HG03558 (cell line): Measurements from ENCODE around the gene MYLIP.
A peak's percentile ranks its signal among the peaks of the same experiment; 100 is the strongest.

Source experiments
- ATAC-seq: cut with Tn5 transposase; IDR thresholded peaks from one replicate; pipeline ENCODE4 v1.9.1; 2021; ENCODE audit warnings: moderate number of reproducible peaks; ENCODE audit not compliant: unreplicated experiment; ENCODE audit errors: extremely low read depth

Gene MYLIP

GRCh38 chr6:16128759-16129622 lies at the start of gene MYLIP:
MYLIP (plus strand) TSS chr6:16129086; CDS start chr6:16129323, 237 bp downstream.
- peak; percentile 39 for ATAC-seq

- ATAC-seq: no peak
These were observed 49.5 kb upstream of the MYLIP start for GRCh38 chr6:16079354-16079753.

- ATAC-seq: no peak
These were observed 48.7 kb upstream of the MYLIP start for GRCh38 chr6:16080204-16080603.

- ATAC-seq: no peak
These were observed 47.6 kb upstream of the MYLIP start for GRCh38 chr6:16081326-16081725.

GRCh38 chr6:16082361-16082760 lies 46.5 kb upstream of the MYLIP start:
- no peak for ATAC-seq

GRCh38 chr6:16086965-16087364 lies 41.9 kb upstream of the MYLIP start:
- ATAC-seq: no peak

GRCh38 chr6:16087386-16087785 lies 41.5 kb upstream of the MYLIP start:
- no peak for ATAC-seq

GRCh38 chr6:16088409-16088808 lies 40.5 kb upstream of the MYLIP start:
- no peak for ATAC-seq

GRCh38 chr6:16089232-16090062 lies 39.4 kb upstream of the MYLIP start:
- no peak for ATAC-seq

- ATAC-seq: no peak
These were observed 38.4 kb upstream of the MYLIP start for GRCh38 chr6:16090452-16090851.

GRCh38 chr6:16090920-16091319 lies 38.0 kb upstream of the MYLIP start:
- no peak for ATAC-seq

GRCh38 chr6:16092140-16092539 lies 36.7 kb upstream of the MYLIP start:
- ATAC-seq: no peak

- no peak for ATAC-seq
These were observed 35.9 kb upstream of the MYLIP start for GRCh38 chr6:16092990-16093389.

- no peak for ATAC-seq
These were observed 33.7 kb upstream of the MYLIP start for GRCh38 chr6:16095180-16095579.

- no peak for ATAC-seq
These were observed 31.3 kb upstream of the MYLIP start for GRCh38 chr6:16097382-16098171.

- ATAC-seq: no peak
These were observed 30.7 kb upstream of the MYLIP start for GRCh38 chr6:16098211-16098610.

GRCh38 chr6:16102208-16102607 lies 26.7 kb upstream of the MYLIP start:
- ATAC-seq: no peak

- ATAC-seq: no peak
These were observed 25.2 kb upstream of the MYLIP start for GRCh38 chr6:16103722-16104121.

- ATAC-seq: no peak
These were observed 24.1 kb upstream of the MYLIP start for GRCh38 chr6:16104624-16105433.

GRCh38 chr6:16105854-16106253 lies 23.0 kb upstream of the MYLIP start:
- ATAC-seq: no peak
